GM12878 (cell line): Measurements from ENCODE around the gene AKAP13.

Experiments
- ETV6 ChIP-seq, 2 experiments: fragments of 450-650 bp in 1 of 2; IDR thresholded peaks in 1 of 2; conservative IDR thresholded peaks in 1 of 2; 2 replicates each; pipeline ENCODE4 v1.6.1; 2014; ENCODE audit warnings: antibody characterized with exemption in 1 of 2, borderline replicate concordance in 1 of 2, low read depth in 1 of 2, mild to moderate bottlenecking in 1 of 2, moderate library complexity in 1 of 2
- HDGF ChIP-seq: fragments of 450-650 bp; IDR thresholded peaks from 2 replicates; pipeline ENCODE4 v1.6.1; 2016; ENCODE audit warnings: antibody characterized with exemption

DNA sequence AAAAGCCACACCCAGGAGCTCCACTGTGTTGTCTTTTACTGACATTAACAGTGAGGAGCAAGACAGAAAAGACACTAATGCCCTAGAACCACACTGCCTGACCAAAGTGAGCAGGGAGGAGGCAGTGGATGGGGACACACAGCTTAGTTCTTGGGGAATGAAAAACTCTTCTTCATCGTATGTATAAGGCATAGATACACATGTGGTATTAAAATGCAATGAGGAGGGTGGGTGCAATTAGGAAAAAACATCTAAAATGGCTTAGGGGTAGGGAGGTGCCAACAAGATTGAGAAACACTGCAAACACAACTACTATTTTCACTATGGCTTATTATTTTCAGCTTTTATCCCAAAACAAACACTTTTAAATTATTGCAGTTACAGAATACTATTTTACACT lies 398.8 kb downstream of the AKAP13 start:
- TF ChIP-seq HDGF: no peak
- TF ChIP-seq ETV6 (conservative IDR thresholded peaks at IDR 0.05 in 1 of 2, IDR thresholded peaks at IDR 0.05 in 1 of 2; ENCODE audit: borderline replicate concordance in 1 of 2, low read depth in 1 of 2): no peak
